ENCODE data around the gene SMIM35.
"Not testable (repeated sequence)": the region's sequence is repeated elsewhere in the genome, so short reads cannot be mapped to it uniquely, and the experiment has no call there.

DNA sequence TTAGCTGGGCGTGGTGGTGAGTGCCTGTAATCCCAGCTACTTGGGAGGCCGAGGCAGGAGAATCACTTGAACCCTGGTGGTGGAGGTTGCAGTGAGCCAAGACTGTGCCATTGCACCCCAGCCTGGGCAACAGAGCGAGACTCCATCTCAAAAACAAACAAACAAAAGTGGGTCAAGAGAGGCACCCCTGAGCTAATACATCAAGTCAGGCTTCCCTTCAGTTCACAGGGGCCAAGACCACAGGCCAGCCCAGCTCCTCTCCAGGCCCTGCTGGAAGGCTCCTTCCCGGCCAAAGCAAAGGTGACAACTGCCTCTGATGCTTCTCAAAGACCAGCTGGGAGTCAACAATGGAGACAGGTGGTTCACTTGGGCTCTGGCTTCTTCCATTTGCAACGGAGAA lies 24.6 kb downstream of the SMIM35 start:
- TF ChIP-seq, protein P1, sequence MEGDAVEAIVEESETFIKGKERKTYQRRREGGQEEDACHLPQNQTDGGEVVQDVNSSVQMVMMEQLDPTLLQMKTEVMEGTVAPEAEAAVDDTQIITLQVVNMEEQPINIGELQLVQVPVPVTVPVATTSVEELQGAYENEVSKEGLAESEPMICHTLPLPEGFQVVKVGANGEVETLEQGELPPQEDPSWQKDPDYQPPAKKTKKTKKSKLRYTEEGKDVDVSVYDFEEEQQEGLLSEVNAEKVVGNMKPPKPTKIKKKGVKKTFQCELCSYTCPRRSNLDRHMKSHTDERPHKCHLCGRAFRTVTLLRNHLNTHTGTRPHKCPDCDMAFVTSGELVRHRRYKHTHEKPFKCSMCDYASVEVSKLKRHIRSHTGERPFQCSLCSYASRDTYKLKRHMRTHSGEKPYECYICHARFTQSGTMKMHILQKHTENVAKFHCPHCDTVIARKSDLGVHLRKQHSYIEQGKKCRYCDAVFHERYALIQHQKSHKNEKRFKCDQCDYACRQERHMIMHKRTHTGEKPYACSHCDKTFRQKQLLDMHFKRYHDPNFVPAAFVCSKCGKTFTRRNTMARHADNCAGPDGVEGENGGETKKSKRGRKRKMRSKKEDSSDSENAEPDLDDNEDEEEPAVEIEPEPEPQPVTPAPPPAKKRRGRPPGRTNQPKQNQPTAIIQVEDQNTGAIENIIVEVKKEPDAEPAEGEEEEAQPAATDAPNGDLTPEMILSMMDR (conservative IDR thresholded peaks at IDR 0.05 in 1 of 2, IDR thresholded peaks at IDR 0.05 in 1 of 2; ENCODE audit: extremely low read depth in 1 of 2, insufficient read depth in 1 of 2, low read depth in 1 of 2, low read length in 2 of 2) = not testable (repeated sequence)
- TF ChIP-seq EZH2 (IDR thresholded peaks at IDR 0.05; ENCODE audit: borderline replicate concordance, low read length) = not testable (repeated sequence)

All from mammary epithelial cell (primary cell).